GM12801 (cell line): Measurements from ENCODE around the gene MVB12B.

ENCODE experiments used
- TF ChIP-seq, protein P1 (sequence below): IDR thresholded peaks from one replicate; pipeline ENCODE4 v1.5.1; 2011; ENCODE audit warnings: control low read depth; ENCODE audit not compliant: insufficient read length; ENCODE audit errors: extremely low read depth

The MVB12B gene

DNA sequence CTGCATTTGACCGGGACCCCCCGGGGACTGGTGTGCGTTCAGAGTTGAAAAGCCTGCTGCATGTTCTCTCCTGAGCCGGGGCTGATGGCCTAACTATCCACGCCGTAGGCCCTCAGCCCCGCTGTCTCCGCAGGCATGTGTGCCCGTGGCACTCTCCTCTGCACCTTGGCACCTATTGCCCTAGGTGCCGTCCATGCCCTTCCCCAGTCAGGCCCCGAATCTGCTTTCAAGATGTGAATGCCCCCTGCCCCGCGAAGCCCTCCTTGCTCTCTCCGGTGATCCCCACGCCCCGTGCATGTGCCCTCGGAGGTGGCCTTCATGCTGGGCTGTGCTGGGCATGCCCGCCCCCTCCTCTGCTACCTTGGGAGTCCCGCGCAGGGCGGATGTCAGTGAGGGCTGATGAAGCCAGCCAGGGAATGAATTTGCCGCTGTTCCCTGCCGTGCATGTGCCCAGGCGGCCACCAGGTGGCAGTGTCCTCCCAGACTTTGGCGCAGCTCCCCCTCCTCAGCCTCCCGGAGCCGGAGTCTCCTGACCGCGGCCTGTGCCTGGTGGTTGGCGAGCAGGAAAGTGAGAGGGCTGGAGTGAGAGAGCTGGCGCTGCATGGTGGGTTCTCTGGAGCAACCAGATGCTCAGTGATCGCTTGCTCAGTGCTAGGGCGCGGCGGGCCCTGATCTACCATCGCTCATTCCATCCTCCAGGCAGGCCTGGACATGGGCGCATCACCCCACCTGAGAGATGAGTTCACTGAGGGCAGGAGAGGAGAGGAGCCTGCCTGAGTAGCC lies 174.2 kb downstream of the MVB12B start:
- TF ChIP-seq, protein P1, sequence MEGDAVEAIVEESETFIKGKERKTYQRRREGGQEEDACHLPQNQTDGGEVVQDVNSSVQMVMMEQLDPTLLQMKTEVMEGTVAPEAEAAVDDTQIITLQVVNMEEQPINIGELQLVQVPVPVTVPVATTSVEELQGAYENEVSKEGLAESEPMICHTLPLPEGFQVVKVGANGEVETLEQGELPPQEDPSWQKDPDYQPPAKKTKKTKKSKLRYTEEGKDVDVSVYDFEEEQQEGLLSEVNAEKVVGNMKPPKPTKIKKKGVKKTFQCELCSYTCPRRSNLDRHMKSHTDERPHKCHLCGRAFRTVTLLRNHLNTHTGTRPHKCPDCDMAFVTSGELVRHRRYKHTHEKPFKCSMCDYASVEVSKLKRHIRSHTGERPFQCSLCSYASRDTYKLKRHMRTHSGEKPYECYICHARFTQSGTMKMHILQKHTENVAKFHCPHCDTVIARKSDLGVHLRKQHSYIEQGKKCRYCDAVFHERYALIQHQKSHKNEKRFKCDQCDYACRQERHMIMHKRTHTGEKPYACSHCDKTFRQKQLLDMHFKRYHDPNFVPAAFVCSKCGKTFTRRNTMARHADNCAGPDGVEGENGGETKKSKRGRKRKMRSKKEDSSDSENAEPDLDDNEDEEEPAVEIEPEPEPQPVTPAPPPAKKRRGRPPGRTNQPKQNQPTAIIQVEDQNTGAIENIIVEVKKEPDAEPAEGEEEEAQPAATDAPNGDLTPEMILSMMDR: no peak

DNA sequence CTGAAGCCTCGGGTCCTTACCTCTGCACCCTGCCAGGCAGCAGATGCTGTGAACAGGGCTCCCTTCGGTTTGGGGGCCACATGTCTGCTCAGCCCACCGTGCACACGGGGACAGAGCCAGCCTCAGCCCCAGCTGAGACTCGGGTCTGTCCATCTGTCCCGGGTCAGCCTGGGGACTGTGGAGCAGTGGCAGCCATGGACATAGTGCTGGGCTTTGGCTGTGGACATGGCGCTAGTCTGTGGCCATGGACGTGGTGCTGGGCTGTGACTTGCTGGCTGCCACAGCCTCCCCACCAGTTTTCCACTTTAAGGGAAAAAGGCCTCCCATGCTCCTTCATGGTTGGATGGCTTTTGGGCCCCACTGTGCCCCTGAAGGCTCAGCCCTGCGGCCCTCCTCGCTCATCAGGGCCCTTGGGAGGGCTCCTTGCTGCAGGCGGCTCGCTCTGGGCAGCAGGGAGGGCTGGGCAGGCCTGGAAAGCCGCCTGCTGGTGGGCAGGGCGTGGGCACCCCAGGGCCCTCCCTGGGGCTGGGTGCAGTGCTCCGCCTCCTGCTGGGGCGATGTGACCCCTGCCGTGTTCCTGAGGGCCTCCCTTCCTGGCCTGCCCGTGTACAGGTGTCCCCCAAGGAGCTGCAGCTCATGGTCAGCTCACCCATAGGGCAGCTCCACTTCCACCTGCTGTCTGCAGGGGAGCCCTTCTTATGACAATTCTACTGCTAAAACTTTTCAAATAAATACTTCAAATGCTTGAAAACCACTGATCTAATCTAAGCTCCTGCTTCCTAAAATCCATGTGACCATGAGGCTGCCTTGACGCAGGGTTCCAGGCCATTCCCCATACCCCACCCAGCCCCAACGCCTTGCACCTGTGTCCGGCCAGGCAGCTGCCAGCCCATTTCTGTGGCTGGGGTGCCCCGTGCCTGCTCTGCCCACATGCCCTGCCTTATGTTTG lies 175.0 kb downstream of the MVB12B start:
- TF ChIP-seq, protein P1: no peak

DNA sequence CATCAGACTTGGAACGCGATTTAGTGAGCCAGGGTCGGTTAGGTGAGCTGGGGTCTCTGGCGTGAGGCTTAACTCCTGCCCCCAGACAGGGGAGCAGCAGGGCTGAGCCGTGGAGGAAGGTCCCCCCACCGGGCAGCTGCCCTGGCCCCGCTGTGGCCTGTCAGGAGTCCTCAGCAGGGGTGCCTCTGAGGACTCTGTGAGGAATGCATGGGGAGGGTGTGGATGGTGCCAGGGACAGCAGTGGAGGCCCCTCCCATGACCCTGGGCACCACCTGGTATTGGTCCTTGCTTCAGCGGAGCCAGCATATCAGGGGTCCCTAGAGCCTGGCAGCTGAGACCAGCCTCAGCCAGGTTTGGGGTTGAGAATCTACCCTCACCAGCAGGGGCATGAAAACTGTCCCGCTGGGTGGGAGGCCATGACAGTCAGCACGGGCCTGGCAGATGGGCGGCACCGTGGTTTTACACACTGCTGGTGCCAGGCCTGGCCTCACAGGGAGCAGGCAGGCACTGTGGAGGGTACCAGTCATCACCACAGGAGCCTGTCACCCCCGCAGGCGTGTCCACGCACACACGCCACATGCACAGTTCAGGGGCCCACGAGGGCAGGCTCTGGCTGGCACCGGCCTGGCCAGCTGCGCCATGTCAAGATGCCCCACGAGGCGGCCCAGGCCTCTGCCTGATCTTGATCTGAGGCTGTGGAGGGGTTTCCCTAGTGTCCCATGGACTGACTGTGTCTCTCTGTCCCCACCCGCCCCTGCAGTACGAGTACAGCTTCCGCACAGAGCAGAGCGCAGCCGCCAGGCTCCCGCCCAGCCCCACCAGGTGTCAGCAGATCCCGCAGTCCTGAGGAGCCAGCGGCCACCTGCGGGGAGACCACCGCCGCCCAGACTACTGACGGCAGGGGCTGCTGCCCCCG lies 176.0 kb downstream of the MVB12B start:
- TF ChIP-seq, protein P1: no peak

DNA sequence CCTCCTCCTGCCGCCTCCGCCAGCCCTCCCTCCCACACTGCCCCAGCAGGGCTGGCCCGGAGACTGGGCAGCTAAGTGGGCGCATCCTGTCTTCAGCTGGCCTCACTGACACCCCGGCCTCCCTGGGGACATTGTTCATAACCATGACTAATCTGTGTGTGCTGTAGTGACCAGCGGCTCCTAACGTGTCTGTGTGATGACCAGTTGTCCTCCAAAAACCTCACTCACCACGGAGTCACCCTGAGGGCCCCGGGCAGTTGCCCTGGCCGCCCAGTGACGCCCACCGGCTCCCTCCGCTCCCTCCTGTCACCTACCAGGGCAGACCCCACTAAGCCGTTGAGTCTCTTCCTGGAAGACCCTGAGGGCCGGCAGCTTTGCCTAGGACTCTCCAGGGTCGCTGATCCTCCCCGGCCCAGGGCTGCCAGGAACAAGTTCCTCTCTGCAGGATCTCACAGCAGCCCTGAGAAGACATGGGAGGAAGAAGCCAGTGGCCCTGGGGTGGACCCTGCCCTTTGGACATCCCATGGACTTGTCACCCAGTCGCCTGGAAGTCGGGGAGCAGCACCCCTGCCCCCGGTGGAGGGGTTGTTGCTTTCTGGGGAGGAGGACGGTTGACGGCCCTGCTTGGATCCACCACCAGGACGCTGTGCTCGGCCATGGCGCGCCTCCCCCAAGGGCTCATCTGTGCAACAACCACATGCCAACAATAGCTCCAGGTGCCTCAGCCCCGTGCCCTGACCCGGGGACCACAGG lies 176.9 kb downstream of the MVB12B start:
- TF ChIP-seq, protein P1: no peak

DNA sequence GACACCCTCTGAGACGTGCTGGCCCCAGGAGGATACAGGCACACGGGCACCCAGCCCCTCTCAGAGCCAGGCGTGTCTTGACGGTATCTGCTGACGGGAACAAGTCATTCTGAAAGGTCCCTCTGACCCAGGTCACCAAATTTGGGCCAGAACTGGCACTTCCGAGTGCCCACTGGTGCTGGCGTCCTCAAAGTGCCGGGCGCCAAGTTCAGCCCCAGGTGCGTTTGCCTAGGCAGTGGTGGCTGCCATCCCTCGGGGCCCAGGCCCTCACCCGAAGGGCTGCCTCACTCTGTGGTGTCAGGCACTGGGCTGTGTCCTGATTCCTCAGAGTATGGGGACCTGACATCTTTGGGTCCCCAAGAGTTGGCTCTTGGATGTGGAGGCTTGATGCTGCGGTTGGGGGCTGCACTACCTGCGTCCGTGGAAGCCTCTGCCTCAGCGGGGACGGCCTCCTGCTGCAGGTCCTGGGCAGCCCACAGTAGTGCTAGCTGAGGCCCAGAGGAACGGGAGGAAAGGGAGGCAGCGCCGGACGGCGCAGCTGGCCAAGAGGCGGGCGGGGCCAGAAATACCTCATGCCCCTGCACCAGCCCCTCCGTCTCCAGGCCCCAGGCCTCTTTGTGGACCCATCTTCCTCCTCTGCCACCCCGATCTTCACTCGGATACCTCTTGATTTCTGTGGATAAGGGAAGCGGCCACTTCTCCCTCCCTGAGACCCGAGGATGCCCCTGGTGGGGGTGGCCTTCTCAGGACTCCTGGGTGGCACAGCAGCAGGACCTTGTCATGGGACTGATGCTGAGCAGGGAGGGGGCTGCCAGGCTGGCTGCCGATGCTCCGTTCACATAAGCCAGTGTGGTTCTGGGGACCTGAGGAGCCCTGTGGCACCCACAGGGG lies 177.7 kb downstream of the MVB12B start:
- TF ChIP-seq, protein P1: no peak

DNA sequence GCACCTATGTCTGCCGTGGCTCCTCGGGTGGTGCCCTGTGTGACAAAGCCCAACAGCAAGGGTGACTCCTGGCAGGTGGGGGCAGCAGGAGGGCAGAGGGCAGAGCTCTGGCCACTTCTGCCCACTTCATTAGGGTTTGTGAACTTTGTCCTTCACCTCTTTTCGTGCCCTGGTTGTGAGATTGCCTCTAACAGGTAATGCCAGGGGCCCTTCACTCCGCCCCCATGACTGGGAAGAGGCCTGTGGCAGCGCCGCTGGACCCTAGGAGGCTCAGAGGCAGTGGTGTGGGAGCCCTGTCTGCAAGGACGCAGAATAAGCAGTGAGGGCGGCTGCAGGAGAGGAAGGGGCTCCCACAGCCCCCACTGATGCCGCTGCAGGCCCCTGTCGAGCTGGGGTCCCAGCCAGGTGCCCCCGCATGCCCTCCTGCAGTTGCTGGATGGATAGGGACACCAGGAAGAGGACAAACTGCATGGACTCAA lies 178.4 kb downstream of the MVB12B start:
- TF ChIP-seq, protein P1: no peak
